T47D (cell line): ENCODE measurements around the gene NUP188.
A peak's percentile ranks its signal among the peaks of the same experiment; 100 is the strongest.

Source experiments
- DNase-seq, 2 experiments: peaks; one replicate each; pipeline versions ENCODE4 v3.0.0 to v3.0.0-alpha.2; 2011 to 2012; ENCODE audit warnings: low read depth in 1 of 2, low spot score in 1 of 2
- JUND ChIP-seq: IDR thresholded peaks from 2 replicates; pipeline ENCODE4 v1.6.1; 2012; ENCODE audit warnings: low read depth
- in situ Hi-C: cut with HindIII; loops from 2 replicates; pipeline ENCODE4 v1.10.0; 2016; ENCODE audit warnings: low sequenced_read_pairs, low pct_unique_long_range_greater_than_20kb

The NUP188 gene

DNA sequence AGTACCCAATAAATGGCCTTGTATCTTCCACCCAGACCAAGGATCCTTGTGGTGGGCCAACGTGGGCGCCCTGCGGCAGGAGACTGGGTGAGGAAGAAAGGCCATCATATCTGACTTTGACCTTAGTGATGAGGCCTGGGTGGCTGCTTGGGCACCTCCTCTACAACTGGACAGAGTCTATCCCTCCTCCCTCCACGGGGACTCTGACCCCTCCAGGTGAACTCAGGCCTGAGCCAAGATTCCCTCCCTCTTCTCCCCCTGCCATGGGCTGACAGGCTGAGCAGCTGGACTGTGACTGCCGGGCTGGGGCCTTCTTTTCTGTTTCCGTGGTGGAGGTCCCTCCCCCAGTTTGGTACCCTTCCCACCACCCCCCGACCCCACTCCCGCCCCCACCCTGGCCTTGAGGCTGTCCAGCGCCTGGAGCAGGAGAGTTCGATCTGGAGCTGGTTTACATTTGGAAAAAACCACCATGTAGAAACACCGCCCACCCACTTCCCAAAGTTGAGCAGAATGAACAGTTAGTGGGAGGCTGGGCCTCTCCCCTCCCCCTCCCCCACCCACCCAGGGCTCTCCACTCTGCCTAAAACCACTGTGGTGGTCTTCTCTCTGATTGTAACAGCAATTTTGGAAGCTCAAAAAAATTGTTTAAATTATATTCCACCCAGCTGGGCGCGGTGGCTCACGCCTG is 28.0 kb upstream of the NUP188 start:
- no peak for DNase-seq
- in situ Hi-C loops, result no loop called here
- no peak for TF ChIP-seq JUND

DNA sequence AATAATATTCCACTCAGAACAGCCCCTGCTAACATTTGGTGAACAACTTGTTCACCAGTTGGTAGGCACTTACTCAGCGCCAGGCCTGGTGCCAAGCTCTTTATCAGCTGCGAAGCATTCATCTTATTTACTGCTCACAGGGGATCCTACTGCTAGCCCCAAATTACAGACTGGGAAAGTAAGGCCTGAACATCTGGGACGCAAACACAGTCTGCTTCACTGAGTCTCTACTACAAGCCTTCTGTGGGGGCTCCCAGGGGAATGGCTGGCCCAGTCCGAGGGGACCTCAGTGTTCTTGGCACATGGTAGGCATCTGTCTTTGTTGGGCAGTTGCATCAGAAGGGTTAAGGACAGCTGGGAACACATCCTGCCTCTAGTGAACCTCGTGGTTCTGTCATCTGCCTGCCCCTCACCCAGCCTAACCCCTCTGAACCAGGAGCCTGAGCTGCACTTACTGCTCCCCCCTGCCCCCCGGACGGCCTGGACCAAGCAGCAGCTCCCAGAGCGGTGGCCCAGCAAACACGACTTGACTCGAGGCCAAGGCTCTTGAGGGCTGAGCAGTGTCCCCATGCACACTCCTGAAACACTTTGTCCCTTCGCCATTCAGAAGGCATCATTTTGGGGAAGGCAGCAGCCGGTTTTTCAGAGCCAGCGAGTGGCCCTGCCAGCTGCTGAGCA is 27.0 kb upstream of the NUP188 start, which contains the start of gene PHYHD1:
Gene PHYHD1 (plus strand): TSS at position 602 of the 678 bp plus-strand sequence. CDS start 1,342 bp downstream, outside the sequence.
- TF ChIP-seq JUND, result no peak
- in situ Hi-C loops, result no loop called here
- no peak for DNase-seq

DNA sequence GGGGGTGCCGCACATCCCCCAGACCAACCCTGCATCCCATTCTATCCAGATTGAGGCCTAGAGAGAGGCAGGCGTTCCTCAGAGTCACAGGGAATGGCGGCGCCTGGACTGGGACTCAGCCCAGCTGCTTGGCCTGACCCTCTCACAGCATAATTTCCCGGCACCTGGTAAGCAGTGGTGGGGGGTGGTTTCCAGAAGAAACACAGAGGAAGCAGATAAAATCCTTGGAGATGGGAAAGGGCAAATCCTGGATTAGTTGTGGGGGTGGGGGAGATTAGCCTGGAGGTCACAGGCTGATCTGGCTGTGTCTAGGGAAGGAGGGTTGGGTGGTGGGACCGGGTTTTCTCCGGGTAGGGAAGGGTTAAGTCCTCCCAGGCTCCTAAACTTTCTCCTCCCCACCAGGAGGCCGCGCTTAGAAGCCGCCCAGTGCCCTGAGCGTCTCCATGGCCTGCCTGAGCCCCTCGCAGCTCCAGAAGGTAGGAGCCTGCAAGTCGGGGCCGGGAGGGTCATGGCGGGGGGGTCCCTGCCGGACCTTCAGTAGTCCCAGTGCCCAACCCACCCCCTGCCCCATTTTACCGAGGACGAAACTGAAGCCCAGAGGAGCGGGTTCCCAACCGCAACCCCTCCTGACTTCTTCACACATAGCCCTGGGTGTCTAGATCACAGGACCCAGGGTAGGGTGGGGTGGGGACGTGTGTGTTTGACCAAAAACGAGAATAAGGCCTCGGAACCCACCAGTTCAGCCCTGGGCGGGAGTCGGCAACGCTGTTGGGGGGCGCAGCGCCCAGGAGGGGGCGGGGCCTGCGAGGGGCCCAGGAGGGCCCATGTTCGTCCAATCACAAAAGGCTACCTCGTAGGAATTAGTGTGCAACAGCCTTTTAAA is 25.4 kb upstream of the NUP188 start:
- in situ Hi-C loops, result no loop called here
- DNase-seq, result peak; percentile 33 to 47
- no peak for TF ChIP-seq JUND

DNA sequence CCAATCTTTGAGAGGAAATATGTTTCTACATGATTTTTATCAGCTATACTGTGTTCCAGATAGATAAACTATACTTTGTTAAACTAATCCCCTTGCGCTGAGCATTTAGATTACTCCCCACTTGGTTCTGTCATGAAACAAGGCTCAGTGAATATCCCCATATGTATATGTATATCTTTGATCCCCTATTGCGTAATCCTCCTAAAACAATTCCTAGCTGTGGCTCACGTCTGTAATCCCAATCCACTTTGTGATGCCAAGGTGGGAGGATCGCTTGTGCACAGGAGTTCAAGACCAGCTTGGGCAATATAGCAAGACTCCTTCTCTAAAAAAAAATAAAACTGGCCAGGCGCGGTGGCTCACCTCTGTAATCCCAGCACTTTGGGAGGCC is 24.0 kb upstream of the NUP188 start:
- in situ Hi-C loops, result no loop called here
- no peak for DNase-seq
- TF ChIP-seq JUND, result no peak

DNA sequence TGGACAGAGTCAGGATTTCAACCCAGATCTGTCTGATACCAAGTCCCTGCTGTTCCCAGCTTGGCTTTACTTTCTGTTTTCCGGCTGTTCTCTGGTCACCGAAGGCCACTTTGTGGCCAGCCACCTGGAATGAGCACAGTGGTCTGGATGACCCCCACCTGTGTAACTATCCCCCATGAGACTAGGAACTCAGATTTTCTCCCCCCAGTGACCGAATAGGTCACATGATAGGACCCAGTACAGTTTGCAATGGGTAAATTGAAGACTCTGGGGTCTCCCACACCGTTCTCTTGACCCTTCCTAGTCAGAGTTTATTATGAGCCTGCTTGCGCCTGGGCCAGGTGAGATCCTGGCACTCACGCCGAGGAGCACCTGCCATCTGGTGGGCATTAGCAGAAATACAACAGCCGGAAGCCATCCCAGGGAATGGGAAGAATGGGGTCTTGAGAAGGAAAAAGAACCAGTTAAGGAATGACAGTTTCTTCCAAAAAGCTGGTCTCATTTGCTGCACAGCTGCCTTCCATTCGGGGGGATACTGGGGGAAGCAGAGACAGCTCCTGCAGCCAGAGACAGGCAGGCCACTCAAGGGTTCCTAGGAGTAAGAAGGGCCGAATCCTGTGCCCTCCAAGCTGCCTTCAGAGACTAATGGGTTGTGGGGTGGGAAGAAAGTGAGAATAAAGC is 19.6 kb upstream of the NUP188 start:
- DNase-seq, result peak; percentile 71 to 81
- in situ Hi-C loops, result no loop called here
- TF ChIP-seq JUND, result no peak

DNA sequence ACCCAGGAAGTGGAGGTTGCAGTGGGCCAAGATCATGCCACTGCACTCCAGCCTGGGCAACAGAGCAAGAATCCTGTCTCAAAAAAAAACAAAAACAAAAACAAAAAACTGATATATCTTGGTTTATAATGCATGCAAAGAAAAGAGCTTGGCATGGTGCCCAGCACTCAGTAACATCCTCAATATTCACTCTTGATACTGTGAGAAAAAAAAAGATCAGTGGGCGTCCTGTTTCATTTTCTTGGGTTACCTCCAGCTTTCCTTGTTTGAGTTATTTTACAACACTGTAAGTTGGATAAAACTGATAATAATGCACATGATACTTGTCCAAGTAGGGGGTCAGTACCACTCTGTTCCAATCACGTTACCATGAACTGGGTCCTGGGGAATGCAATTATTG is 18.9 kb upstream of the NUP188 start:
- in situ Hi-C loops, result no loop called here
- TF ChIP-seq JUND, result no peak

DNA sequence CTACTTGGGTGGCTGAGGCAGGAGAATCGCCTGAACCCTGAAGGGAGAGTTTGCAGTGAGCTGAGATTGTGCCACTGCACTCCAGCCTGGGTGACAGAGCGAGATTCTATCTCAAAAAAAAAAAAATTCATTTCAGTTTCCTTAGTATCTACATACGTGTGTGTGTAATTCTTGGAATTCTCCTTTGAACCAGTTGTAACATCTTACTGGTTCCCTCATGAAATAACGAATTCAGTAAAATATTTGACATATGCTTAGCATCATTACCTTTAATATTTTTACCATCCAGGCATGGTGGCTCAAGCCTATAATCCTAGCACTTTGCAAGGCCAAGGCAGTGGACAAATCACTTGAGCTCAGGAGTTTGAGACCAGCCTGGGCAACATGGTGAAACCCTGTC is 17.9 kb upstream of the NUP188 start:
- in situ Hi-C loops, result no loop called here
- DNase-seq, result no peak
- no peak for TF ChIP-seq JUND

More for the DNA sequence above, 18.9 kb upstream of the NUP188 start:
- DNase-seq, result no peak

DNA sequence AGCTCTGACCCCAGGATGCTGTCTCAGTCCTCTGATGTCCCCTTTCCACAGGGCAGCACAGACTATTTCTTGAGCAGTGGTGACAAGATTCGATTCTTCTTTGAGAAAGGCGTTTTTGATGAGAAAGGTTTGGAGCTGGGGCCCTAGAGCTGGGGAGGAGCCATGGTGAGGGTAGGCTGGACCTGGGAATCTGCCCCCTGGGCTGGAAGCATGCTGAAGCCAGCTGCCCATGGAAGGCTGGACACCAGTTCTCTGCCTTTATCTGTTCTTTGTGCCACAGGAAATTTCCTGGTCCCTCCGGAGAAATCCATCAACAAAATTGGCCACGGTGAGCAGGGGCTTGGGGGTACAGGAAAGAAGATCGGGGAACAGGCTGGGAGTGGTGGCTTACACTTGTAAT is 13.8 kb upstream of the NUP188 start:
- in situ Hi-C loops, result no loop called here
- no peak for TF ChIP-seq JUND
- DNase-seq, result no peak

DNA sequence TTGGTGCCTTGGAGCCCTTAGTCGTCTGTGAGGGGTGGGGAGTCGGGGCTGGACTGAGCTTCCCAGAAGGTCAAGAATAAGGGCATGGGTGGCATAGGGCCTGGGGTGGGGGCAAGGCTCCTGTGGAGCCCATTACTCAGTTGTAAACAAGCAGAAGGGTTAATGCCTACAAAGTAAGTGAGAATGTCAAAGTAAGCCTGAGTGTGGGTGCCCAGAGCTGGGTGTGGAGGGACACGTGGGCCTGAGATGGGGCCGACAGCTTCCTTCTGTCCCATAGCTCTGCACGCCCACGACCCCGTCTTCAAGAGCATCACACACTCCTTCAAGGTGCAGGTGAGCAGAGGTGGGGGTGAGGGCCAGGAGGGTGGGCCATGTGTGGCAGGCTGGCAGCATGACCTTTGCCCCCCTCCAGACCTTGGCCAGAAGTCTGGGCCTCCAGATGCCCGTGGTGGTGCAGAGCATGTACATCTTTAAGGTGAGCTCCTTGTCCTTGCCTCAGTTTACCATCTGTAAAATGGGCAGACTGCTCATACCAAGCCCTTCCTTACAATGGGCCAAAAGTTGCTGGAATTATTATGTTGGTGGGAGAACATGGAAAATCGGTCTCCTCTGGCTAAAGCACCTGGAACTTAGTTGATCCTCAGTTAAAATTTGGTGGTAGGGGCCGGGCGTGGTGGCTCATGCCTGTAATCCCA is 11.2 kb upstream of the NUP188 start:
- no peak for DNase-seq
- TF ChIP-seq JUND, result no peak
- in situ Hi-C loops, result no loop called here

DNA sequence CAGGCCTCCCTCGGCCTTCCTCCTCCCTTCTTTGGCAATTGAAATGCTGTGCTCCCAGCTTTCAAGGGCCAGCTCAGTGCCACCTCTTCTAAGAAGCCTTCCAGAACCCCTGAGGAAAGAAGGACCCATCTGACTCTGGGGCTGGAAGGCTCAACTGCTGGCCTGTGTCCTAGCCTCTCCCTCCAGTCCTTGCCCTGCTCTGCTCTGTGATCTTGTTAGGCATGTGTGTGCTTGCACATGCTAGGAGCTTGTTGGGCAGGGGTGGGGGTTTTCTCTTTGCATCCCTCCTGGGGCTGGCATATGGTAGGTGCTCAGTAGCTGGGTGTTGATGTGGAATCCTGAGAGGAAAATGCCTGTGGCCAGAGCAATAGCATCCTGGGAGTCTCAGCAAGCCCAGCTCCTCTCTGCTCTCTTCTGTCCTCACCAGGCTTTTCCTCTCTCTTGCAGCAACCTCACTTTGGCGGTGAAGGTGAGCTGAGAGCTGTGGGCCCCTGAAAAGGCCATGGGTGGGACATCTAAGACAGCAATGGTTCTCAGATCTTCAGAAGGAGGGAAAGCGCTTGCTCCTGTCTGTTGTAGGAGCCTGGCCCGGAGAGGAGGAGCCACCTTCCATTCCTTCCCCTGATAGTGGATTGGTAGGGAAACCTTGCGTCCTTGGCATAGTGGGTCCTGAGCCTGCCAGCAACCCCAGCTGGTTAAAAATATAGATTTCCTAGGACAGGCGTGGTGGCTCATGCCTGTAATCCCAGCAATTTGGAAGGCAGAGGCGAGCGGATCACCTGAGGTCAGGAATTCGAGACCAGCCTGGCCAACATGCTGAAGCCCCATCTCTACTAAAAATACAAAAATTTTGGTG is 10.0 kb upstream of the NUP188 start:
- no peak for DNase-seq
- TF ChIP-seq JUND, result no peak
- in situ Hi-C loops, result no loop called here

DNA sequence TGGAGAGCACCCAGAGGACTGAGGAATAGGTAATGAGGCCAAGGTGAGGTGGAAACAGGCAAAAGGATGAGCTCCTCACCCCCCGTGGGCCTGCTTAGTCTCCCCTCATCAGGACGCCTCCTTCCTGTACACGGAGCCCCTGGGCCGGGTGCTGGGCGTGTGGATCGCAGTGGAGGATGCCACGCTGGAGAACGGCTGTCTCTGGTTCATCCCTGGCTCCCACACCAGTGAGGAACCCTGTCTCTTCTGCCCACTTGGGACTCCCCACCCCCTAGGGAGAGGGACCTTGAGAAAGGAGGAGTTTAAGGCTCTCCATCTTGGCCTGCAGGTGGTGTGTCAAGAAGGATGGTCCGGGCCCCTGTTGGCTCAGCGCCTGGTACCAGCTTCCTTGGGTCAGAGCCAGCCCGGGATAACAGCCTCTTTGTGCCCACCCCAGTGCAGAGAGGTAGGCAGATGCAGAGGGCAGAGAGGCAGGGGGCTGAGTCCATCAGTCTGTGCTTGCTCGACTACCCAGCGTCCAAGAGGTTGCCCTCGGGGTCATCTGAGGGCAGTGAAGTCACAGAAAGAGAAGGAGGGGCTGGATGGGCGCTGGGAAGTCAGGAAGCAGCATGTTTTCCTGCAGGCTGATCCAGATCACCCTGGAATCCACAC is 7.1 kb upstream of the NUP188 start:
- no peak for DNase-seq
- no peak for TF ChIP-seq JUND
- in situ Hi-C loops, result no loop called here
